Endothelial cell of umbilical vein (primary cell): ENCODE measurements around the gene CNFN. TPM values are rescaled to one million over a fixed set of nuclear protein-coding genes. Genes with fewer than 3 reads are reported as not detected.

Experiments used
- BruUV-seq: library from RNA; stranded (reverse); fragments of 400-500 nt; replicated peaks from 2 replicates; lab custom pipeline; 2021; lab: Mats Ljungman, UMichigan
- CTCF ChIA-PET: fragments of 300-600, 350-600 bp; sonication (Branson Sonifier 250); formaldehyde crosslinking; loops from one replicate; lab custom pipeline; 2021; ENCODE audit warnings: antibody characterized with exemption, inconsistent platforms; lab: Charles Lee
- POLR2A ChIA-PET: fragments of 300-600, 350-600 bp; sonication (Branson Sonifier 250); formaldehyde crosslinking; loops from one replicate; lab custom pipeline; 2021; ENCODE audit warnings: antibody characterized with exemption, inconsistent platforms; lab: Charles Lee
- DNase-seq: peaks from one replicate; pipeline ENCODE4 v3.0.0-alpha.2; 2011; ENCODE audit warnings: low read depth, low spot score
- FAIRE-seq: peaks from 2 replicates; lab custom pipeline; 2011; peaks lifted over from hg19 to GRCh38; lab: Jason Lieb, UNC
- H2AFZ ChIP-seq: 2 replicates; pipeline ENCODE4 v1.6.0; 2012; ENCODE audit warnings: low read depth, low read length, control low read depth, inconsistent platforms
- H3K27ac ChIP-seq: 2 replicates; pipeline ENCODE4 v1.5.1; 2011; ENCODE audit warnings: low read depth, mild to moderate bottlenecking, control low read depth, low read length, moderate library complexity; ENCODE audit not compliant: insufficient read depth
- H3K27me3 ChIP-seq, 2 experiments: 2 replicates each; pipeline versions ENCODE4 v1.6.0 to v1.6.1; 2011; ENCODE audit warnings: low read length in 2 of 2, mixed read lengths in 1 of 2; ENCODE audit not compliant: control insufficient read depth in 2 of 2, insufficient read depth in 2 of 2
- H3K36me3 ChIP-seq, 2 experiments: 2 replicates in 1 of 2; 3 replicates in 1 of 2; pipeline ENCODE4 v1.5.1; 2011; ENCODE audit warnings: low read length in 2 of 2, mild to moderate bottlenecking in 1 of 2, moderate library complexity in 1 of 2; ENCODE audit not compliant: control insufficient read depth in 2 of 2, insufficient read depth in 2 of 2; ENCODE audit errors: extremely low read depth in 1 of 2
- H3K4me1 ChIP-seq: 3 replicates; pipeline ENCODE4 v1.5.1; 2011; ENCODE audit warnings: mild to moderate bottlenecking, low read length; ENCODE audit not compliant: control insufficient read depth, insufficient read depth; ENCODE audit errors: extremely low read depth
- H3K4me2 ChIP-seq: 2 replicates; pipeline ENCODE4 v1.6.1; 2011; ENCODE audit warnings: low read length, control low read depth, mixed read lengths; ENCODE audit not compliant: insufficient read depth
- H3K4me3 ChIP-seq, 3 experiments: fragments of 200-600 bp in 1 of 3; sonication (generic), shearing (Covaris generic) in 1 of 3; replicated peaks in 1 of 3; 2 replicates each; pipeline ENCODE4 v1.5.1; 2011 to 2016; ENCODE audit warnings: control low read depth in 3 of 3, low read length in 3 of 3, mild to moderate bottlenecking in 2 of 3, inconsistent platforms in 1 of 3, low read depth in 1 of 3, moderate library complexity in 1 of 3; ENCODE audit not compliant: insufficient read depth in 1 of 3
- H3K79me2 ChIP-seq: 2 replicates; pipeline ENCODE4 v1.6.0; 2012; ENCODE audit warnings: low read length, inconsistent platforms; ENCODE audit not compliant: control insufficient read depth, insufficient read depth
- H3K9ac ChIP-seq: replicated peaks from 2 replicates; pipeline ENCODE3; 2011; ENCODE audit warnings: low read length, control low read depth; ENCODE audit not compliant: insufficient read depth; ENCODE audit errors: extremely low read depth
- H3K9me1 ChIP-seq: replicated peaks from 3 replicates; pipeline ENCODE4 v1.6.0; 2011; ENCODE audit warnings: mild to moderate bottlenecking, low read length; ENCODE audit not compliant: control insufficient read depth, insufficient read depth; ENCODE audit errors: extremely low read depth
- H3K9me3 ChIP-seq: replicated peaks from 2 replicates; pipeline ENCODE4 v1.5.1; 2012; ENCODE audit warnings: low read length, inconsistent platforms; ENCODE audit not compliant: control insufficient read depth, insufficient read depth
- H4K20me1 ChIP-seq: replicated peaks from 2 replicates; pipeline ENCODE3; 2011; ENCODE audit warnings: mild to moderate bottlenecking, low read length; ENCODE audit not compliant: control insufficient read depth, insufficient read depth; ENCODE audit errors: extremely low read depth
- EZH2 ChIP-seq: IDR thresholded peaks from 2 replicates; pipeline ENCODE4 v1.6.1; 2012; ENCODE audit warnings: borderline replicate concordance, low read depth, mild to moderate bottlenecking, moderate library complexity, low read length, inconsistent platforms; ENCODE audit not compliant: severe bottlenecking
- FOS ChIP-seq: IDR thresholded peaks from 2 replicates; pipeline ENCODE4 v1.6.1; 2011; ENCODE audit warnings: mild to moderate bottlenecking, low read length, moderate library complexity, borderline replicate concordance; ENCODE audit not compliant: insufficient read depth
- GATA2 ChIP-seq: IDR thresholded peaks from 2 replicates; pipeline ENCODE4 v1.7.0; 2011; ENCODE audit warnings: low read depth, mild to moderate bottlenecking, moderate library complexity, mixed read lengths, low read length; ENCODE audit not compliant: insufficient read length, insufficient read depth
- JUN ChIP-seq: IDR thresholded peaks from 2 replicates; pipeline ENCODE4 v1.6.1; 2011; ENCODE audit warnings: borderline replicate concordance, low read depth; ENCODE audit not compliant: insufficient read length, insufficient read depth
- MYC ChIP-seq: IDR thresholded peaks from one replicate; pipeline ENCODE4 v1.6.1; 2011; ENCODE audit warnings: mild to moderate bottlenecking, low read depth, low read length
- POLR2A ChIP-seq: IDR thresholded peaks from 2 replicates; pipeline ENCODE4 v1.6.1; 2012; ENCODE audit warnings: low read depth, mild to moderate bottlenecking, control low read depth, low read length
- POLR2AphosphoS5 ChIP-seq: IDR thresholded peaks from 2 replicates; pipeline ENCODE4 v1.6.1; 2012; ENCODE audit warnings: low read depth, mild to moderate bottlenecking, control low read depth, low read length, moderate library complexity; ENCODE audit not compliant: insufficient read depth
- dilution Hi-C: fragments of 300-500 bp; cut with MboI; formaldehyde crosslinking; loops from one replicate; pipeline ENCODE4 v1.15.0; 2019; ENCODE audit warnings: low sequenced_read_pairs; ENCODE audit not compliant: extremely low pct_ligation_motif_present
- intact Hi-C: fragments of 100-400 bp; cut with micrococcal nuclease; formaldehyde crosslinking; loops from one replicate; pipeline ENCODE4 v1.10.0; 2022
- polyA plus RNA-seq, 4 experiments: library from polyadenylated mRNA; depleted of rRNA in 3 of 4; stranded (reverse) in 3 of 4; unstranded in 1 of 4; fragments of >200 nt; gene quantifications; 2 replicates each; pipeline versions ENCODE4 v1.2.1 to v1.2.3, GENCODE V29; 2011 to 2012; ENCODE audit warnings: missing spikeins in 1 of 4
- total RNA-seq: library from RNA; stranded (reverse); gene quantifications from 2 replicates; pipeline ENCODE4 v1.2.3, GENCODE V29; 2021
- TF ChIP-seq, protein P1 (sequence below), 2 donors: IDR thresholded peaks; 1 replicate in 1 of 2; 2 replicates in 1 of 2; pipeline ENCODE4 v1.5.1; 2011; ENCODE audit warnings: low read length in 2 of 2, mild to moderate bottlenecking in 2 of 2, moderate library complexity in 2 of 2, control low read depth in 1 of 2, inconsistent platforms in 1 of 2, low read depth in 1 of 2; ENCODE audit not compliant: insufficient read depth in 1 of 2; ENCODE audit errors: extremely low read depth in 1 of 2
- TF ChIP-seq, protein P2 (sequence below): IDR thresholded peaks from 2 replicates; pipeline ENCODE4 v1.6.1; 2011; ENCODE audit not compliant: insufficient read depth, insufficient read length

CNFN gene
- total and polyA plus RNA-seq, 2 donors (not counting 3 experiments of a cell fraction or from before 2014, with no cell fraction given), result 0.23 to 0.73 TPM

DNA sequence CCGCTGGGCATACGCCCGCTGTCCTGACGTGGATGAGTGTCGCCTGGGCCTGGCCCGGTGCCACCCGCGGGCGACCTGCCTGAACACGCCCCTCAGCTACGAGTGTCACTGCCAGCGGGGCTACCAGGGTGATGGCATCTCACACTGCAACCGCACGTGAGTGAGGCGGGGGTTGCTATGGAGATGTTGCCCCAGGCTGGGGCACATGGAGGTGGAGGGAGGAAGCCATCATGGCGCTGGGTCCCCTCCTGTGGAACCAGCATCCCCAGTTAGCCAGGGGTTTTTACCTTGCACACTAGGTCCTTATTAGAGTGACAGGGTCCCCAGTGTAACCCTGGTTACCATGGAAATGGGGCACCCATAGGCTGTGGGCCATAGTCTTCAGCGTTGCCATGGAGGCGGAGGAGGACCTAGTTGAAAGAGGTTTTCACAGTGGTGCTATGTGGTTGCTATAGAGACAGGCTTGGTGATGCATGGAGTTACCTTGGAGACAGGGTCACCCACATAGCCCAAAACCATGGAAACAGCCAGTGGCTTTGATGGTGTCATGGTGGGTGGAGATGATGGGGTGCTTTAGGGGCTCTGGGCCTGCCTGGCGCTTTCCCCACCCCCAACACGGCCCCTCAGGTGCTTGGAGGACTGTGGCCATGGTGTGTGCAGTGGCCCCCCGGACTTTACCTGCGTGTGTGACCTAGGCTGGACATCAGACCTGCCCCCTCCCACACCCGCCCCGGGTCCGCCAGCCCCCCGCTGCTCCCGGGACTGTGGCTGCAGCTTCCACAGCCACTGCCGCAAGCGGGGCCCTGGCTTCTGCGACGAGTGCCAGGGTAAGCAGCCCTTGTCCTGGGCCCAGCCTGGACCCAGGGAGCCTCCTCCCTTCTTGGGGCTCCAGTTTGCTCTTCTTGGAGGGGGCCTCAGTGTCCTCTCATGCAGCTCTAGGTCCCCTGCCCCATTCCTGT, 37.5 kb downstream of the CNFN start:
- CTCF ChIA-PET, result no interaction called here
- no peaks in the 10 kb centered on the region for H4K20me1 ChIP-seq
- H3K9me3 ChIP-seq, result no peaks in the 10 kb centered on the region
- TF ChIP-seq POLR2AphosphoS5 (no peak), POLR2A (no peak), GATA2 (no peak), JUN (no peak), MYC (no peak), FOS (no peak), EZH2 (no peak)
- TF ChIP-seq, protein P1, sequence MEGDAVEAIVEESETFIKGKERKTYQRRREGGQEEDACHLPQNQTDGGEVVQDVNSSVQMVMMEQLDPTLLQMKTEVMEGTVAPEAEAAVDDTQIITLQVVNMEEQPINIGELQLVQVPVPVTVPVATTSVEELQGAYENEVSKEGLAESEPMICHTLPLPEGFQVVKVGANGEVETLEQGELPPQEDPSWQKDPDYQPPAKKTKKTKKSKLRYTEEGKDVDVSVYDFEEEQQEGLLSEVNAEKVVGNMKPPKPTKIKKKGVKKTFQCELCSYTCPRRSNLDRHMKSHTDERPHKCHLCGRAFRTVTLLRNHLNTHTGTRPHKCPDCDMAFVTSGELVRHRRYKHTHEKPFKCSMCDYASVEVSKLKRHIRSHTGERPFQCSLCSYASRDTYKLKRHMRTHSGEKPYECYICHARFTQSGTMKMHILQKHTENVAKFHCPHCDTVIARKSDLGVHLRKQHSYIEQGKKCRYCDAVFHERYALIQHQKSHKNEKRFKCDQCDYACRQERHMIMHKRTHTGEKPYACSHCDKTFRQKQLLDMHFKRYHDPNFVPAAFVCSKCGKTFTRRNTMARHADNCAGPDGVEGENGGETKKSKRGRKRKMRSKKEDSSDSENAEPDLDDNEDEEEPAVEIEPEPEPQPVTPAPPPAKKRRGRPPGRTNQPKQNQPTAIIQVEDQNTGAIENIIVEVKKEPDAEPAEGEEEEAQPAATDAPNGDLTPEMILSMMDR (IDR thresholded peaks at IDR 0.05; ENCODE audit: extremely low read depth in 1 of 2, insufficient read depth in 1 of 2, low read depth in 1 of 2, low read length in 2 of 2), result no peak
- TF ChIP-seq, protein P2, sequence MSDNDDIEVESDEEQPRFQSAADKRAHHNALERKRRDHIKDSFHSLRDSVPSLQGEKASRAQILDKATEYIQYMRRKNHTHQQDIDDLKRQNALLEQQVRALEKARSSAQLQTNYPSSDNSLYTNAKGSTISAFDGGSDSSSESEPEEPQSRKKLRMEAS, result no peak
- H3K4me3 ChIP-seq, result no peak overlapping the region
- H2AFZ ChIP-seq, result no peak overlapping the region
- H3K36me3 ChIP-seq, result peaks cover 0 to 28% of the 10 kb centered on the region in 2 experiments
- no peak overlapping the region for H3K27ac ChIP-seq
- intact Hi-C loops (no loop called here), dilution Hi-C loops (no loop called here)
- no peak overlapping the region for H3K9ac ChIP-seq
- FAIRE-seq (no peak), DNase-seq (no peak)
- no TSS peak for BruUV-seq
- POLR2A ChIA-PET, result no interaction called here
- H3K27me3 ChIP-seq, result no peaks in the 10 kb centered on the region
- H3K9me1 ChIP-seq, result no peaks in the 10 kb centered on the region
- H3K79me2 ChIP-seq, result no peaks in the 10 kb centered on the region
- H3K4me1 ChIP-seq, result no peaks in the 10 kb centered on the region
- no peak overlapping the region for H3K4me2 ChIP-seq
